ENCODE measurements around the gene TCEANC2. TPM values are rescaled to one million over a fixed set of nuclear protein-coding genes. Genes with fewer than 3 reads are reported as not detected.
"Not testable (repeated sequence)": the region's sequence is repeated elsewhere in the genome, so short reads cannot be mapped to it uniquely, and the experiment has no call there.

Gene TCEANC2
- total RNA-seq, 4 donors from 2014 or later, result 1.9 to 4.3 (median 3.2) TPM

DNA sequence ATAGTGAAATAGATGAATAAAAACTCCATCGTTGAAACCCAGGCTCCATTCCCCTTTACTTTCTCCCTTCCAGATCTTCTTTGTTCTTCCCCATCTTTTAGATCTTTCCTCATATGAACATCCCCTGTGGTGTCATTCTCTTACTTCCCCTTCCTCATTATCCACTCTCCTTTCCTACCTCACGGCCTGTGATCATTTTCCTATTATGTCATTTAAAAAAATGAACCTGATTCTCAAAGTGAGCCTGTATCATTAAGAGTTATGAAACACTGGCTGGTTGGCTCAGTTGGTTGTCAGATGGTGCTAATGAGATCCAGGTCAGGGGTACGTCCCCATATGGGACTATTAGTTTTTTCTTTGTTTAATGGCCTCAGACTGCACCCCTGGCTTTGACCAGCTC, 38.3 kb downstream of the TCEANC2 start:
- H3K36me3 ChIP-seq, result peaks cover 0 to 15% (median 0%) of the 10 kb centered on the region in 3 donors
- no peak for TF ChIP-seq CTCF (IDR thresholded peaks at IDR 0.05)
- no peak for TF ChIP-seq POLR2A (IDR thresholded peaks at IDR 0.05)
- WGBS, 2 donors, result 88 to 90% methylated on average over 3 of the region's 3 CpGs
- intact Hi-C loops (cut with DNase I), result no loop called here
- H3K9me3 ChIP-seq, result no peaks in the 10 kb centered on the region
- no peak overlapping the region for H3K4me3 ChIP-seq
- H3K27ac ChIP-seq, result no peak overlapping the region
- DNase-seq, result no peak
- H3K4me1 ChIP-seq, result peaks cover 0 to 7% (median 0%) of the 10 kb centered on the region in 3 donors
- no peaks in the 10 kb centered on the region for H3K27me3 ChIP-seq

DNA sequence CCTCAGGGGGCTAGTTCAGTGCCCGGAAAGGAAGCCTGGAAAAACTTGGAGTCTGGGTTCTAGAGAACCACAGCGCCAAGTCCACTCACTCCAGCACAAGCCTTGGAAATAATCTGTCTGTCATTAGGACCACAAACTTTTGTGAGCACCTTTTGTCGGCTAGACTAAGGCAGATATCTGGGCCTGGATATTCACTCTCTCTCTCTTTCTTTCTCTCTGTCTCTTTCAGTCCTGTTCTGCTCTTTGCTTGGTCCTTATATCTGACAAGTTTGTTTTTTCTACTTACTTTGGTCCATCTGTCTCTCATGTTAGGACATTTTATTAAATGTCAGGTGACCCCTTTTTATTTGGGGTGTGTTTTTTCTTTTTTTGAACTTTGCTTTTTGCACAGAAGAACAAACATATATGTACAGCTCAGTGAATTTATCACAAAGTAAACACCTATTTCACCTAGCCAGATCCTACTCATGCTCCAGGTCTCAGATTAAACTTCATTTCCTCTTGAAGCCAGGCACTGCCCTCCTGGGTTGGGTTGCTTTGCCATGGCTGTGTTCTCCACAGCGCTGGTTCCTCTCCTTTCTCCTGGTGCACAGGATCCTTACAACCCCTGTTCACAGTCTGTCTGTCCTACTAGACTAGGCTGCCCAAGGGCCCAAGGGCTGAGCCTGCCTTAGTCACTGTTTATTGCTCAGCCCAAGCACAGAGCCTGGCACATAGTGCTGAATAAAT, 40.8 kb downstream of the TCEANC2 start:
- 67 to 87% methylated on average over 3 to 4 of the region's 4 CpGs for WGBS, 2 donors
- no peak overlapping the region for H3K27ac ChIP-seq
- H3K36me3 ChIP-seq, result peaks cover 0 to 30% (median 0%) of the 10 kb centered on the region in 3 donors
- no peak for DNase-seq
- peaks cover 0 to 7% (median 0%) of the 10 kb centered on the region in 3 donors for H3K4me1 ChIP-seq
- H3K4me3 ChIP-seq, result no peak overlapping the region
- H3K9me3 ChIP-seq, result no peaks in the 10 kb centered on the region
- TF ChIP-seq CTCF (IDR thresholded peaks at IDR 0.05) (no peak), POLR2A (IDR thresholded peaks at IDR 0.05) (no peak)
- intact Hi-C loops (cut with DNase I), result no loop called here
- H3K27me3 ChIP-seq, result no peaks in the 10 kb centered on the region

DNA sequence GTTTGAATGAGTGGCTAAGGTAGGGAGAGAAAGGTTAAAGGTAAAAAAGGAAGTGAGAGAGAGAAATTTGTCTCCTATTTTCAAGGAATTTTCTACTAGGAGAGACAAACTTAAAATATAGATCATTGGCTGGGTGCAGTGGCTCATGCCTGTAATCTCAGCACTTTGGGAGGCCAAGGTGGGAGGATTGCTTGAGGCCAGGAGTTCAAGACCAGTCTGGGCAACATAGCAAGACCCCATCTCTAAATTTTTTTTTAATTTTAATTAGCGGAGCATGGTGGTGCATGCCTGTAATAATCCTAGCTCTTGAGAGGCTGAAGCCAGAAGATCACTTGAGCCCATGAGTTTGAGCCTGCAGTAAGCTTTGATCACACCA, 41.3 kb downstream of the TCEANC2 start:
- H3K27ac ChIP-seq; DNase-seq; H3K9me3 ChIP-seq; H3K27me3 ChIP-seq; H3K4me3 ChIP-seq; H3K4me1 ChIP-seq; intact Hi-C loops (cut with DNase I): not testable (repeated sequence)
- 86 to 100% methylated on average over 1 of the region's 1 CpG for WGBS, 2 donors
- H3K36me3 ChIP-seq, result peaks cover 0 to 25% (median 0%) of the 10 kb centered on the region in 3 donors

DNA sequence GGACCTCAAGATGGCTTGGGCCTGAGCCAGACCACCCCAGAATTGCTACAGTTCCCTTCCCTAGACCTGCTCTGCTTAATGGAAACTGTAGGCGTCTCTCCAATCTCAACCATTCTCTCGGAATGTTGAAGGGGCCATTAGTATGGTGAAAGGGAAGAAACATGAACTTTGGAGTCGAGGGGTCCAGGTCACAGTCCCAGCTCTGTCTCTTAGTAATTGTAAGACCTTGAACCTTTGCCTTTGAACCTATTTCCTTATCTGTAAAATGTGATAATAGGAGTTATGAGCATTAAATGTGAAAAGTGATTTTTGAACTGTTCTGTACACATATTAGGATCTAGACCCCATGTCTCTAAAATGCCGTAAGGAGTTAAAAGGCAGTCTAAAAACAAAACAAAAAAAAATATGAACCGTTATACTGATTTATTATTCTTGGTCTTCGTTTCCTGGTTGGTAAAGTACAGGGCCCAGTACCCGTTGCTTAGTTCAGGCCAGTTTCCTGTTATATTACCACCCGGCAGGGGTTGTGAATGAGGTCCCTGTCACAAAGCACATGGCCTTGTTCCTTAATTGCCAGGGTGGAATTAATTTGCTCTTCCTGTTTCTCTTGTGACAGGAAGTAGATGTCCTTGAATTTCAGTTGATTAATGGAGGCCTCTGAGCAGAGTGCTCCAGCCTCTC, 42.3 kb downstream of the TCEANC2 start:
- WGBS, 2 donors, result 68 to 76% methylated on average over 8 of the region's 8 CpGs
- Histone ChIP-seq H3K36me3 (peaks cover 0 to 20% (median 0%) of the 10 kb centered on the region in 3 donors), H3K9me3 (no peaks in the 10 kb centered on the region), H3K4me3 (no peak overlapping the region), H3K4me1 (peaks cover 0 to 7% (median 0%) of the 10 kb centered on the region in 3 donors), H3K27ac (peak overlapping the region in 1 of 4 donors; percentile 35), H3K27me3 (no peaks in the 10 kb centered on the region)
- DNase-seq, result no peak
- intact Hi-C loops (cut with DNase I), result no loop called here
- no peak for TF ChIP-seq CTCF (IDR thresholded peaks at IDR 0.05)
- no peak for TF ChIP-seq POLR2A (IDR thresholded peaks at IDR 0.05)

DNA sequence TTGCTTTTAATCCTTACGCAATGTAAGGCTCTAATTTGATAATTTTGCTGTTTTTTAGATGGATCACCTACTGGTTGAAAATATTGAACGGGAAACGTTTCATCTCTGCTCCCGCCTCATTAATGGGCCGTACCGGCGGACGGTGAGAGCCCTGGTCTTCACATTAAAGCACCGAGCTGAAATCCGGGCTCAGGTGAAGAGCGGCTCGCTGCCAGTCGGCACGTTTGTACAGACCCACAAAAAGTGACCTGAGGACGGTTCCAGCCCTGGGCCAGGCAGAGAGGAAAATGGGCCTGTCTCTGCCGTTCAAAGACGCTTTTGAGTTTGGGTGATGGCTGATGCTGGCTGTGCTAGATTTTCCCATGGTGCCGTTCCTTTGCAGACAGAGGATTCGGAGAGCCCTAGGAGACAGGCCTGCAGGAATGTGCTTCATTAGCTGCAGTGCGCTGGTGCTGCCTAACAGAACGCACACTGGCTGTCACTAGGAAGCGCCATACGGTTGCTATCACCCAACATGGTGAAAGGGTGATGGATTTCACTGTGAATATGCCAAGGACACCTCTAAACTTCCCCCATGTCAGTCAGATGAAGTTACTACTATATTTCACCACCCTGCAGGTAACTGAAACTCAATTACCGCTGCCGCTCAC, 42.9 kb downstream of the TCEANC2 start:
- no peak for TF ChIP-seq POLR2A (IDR thresholded peaks at IDR 0.05)
- no peak for TF ChIP-seq CTCF (IDR thresholded peaks at IDR 0.05)
- peak overlapping the region in 1 of 4 donors; percentile 35 for H3K27ac ChIP-seq
- WGBS, 2 donors, result 82 to 89% methylated on average over 15 to 22 of the region's 25 CpGs
- peaks cover 0 to 7% (median 0%) of the 10 kb centered on the region in 3 donors for H3K4me1 ChIP-seq
- no peaks in the 10 kb centered on the region for H3K9me3 ChIP-seq
- H3K36me3 ChIP-seq, result peaks cover 0 to 20% (median 0%) of the 10 kb centered on the region in 3 donors
- DNase-seq, result no peak
- H3K27me3 ChIP-seq, result no peaks in the 10 kb centered on the region
- intact Hi-C loops (cut with DNase I), result no loop called here
- H3K4me3 ChIP-seq, result no peak overlapping the region

Measured in esophagus squamous epithelium (tissue), 5 donors.